ENCODE results near the gene NENF.

NENF gene

DNA sequence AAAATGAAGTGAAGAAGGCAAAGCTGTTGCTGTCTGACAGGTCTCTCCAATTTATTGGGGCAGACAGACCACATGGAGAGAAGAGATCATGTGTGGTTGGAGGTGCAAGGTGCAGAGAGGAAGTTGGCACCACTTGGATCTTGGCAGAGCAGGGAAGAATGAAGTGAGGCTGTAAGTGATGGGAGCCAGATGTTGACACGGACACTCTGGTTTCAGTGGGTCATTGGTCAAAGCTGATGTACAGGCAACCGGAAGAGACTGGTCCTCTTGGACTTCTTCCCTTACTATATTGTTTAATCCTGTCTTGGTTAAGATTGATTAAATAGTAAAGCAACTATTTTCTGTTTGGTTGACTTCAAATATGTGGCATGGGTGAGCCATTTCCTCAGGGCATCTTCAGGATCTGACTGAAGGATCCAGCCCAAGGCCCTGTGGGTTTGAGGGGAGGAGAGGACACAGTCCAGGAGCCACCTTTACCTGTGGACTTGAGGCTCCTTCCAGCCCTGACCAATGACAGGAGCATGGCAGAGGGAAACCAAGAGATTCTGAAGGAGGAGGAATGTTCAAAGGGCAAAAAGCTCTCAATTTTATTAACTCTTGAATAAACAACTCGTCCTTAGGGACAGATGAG, 49.4 kb downstream of the NENF start:
- no peak for DNase-seq (ENCODE audit: low read depth)

DNA sequence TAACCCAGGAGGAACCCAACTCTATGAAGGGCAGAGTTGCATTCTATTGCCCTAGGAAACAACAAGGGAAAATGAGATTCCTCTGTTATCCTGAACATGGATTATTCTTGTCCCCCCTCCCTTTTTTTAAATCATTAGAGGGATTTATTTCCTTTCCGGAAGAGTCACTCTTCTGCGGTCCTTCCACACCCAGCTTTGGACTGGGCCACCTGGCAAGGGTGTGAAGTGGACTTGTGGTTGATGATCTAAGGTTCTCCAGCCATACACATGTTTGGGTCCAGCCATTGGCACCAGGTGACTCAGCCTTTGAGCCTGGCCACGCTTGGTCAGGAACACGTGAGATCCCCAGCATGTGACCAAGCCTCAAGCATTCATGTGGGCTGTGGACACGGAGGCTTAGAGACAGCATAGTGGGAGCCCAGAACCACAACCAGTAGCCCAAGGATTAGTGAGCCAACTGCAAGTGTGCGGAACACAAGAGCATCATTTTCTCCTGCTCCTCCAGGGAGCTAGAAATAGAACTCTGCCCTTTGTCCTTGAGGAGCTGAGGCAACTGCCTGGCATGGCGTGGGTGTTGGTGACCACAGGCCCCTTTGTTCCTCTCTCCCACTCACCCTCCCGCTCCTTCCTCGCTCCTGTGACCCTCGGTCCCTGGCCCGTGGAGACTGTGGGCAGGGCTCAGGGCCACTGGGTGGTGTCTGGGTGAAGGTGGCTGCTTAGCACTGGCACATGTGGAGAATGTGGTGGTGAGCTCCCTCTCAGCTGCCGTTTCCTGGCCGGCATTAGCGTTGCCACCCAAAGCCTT, 50.1 kb downstream of the NENF start:
- no peak for DNase-seq (ENCODE audit: low read depth)

DNA sequence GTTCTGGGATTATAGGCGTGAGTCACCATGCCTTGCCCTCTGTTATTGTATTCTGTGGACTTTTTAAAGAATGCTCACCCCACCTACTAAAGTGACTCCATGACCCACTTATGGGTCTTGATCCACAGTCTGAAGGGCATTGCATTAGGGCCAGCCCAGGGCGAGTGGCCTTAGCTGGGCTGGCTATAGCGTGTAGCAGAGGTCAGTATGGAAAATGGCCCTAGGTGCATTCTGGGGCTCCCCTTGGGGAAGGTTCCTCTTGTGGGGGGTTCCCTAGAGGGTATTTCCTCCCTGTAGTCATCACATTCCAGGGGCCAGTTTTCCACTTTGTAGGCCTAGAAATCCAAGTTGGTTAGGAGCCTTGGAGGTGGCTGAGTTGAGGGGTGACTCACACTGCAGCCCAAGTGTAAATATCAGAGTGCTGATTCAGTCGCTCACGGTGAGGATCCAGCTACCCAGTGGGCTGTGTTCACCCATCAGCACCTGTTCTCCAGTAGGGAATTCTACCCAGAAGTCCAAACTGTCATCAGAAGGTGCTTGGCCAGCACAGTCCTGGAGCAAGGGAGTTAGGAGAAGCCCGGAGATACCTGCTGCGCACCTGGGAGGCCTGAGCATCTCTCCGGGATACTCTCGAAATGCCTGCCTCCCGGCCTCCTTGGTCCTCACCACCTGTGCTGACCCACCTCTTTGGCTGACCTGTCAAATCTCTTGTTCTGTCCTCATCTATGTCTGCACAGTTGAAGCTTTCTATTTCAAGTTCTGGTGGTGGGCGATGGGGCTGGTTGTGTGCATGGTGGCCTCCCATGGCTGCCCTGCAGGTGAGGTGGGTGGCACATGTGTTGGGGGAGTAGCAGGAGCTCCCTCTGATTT, 52.2 kb downstream of the NENF start:
- DNase-seq (ENCODE audit: low read depth): no peak

DNA sequence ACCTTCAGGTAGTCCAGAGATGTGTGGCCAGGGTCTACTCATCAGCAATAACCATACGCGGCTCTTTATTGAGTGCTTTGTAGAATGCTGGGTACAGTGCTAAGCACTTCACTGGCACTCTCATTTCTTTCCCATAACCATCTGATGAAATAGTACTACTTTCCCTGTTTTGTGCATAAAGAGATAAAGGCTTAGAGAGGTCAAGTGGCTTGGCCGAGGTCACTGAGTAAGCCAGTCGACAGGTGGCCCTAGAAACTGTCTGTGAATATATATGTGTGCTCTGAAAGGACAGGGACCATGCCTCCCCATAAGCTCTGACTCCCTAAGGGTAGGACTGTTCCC, 52.8 kb downstream of the NENF start:
- no peak for DNase-seq (ENCODE audit: low read depth)

DNA sequence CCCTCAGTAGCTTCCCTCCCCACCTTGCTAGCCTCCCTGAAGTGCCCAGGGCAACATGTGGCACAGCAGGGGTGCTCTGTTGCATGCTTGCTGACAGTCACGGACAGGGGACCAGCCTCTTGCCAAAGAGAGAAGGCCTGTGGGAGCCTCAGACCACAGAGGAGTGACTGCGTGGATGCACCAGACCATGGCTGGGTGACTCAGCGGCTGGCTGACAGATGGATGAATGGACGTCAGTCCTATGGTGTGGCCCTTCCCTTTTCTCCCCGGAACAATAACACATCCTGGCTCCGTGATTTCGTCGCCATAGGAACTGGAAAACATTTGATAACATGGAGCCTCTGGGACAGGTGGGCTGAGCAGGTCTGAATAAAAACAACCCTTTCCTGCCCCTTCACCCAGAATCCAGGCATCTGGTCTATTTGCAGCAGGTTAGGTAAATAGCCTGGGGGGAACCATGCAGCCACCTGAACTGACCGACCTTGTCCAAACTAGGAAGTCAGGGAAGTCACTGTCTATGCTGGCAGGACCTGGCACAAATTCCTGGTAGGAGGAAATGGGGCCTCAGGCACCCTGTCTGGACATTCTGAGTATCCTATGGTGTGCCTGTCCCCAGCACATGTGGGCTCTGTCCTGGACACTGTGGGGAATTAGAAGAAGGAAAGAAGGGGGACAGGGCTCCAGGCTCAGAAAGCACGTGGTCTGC, 53.3 kb downstream of the NENF start:
- DNase-seq (ENCODE audit: low read depth): no peak

DNA sequence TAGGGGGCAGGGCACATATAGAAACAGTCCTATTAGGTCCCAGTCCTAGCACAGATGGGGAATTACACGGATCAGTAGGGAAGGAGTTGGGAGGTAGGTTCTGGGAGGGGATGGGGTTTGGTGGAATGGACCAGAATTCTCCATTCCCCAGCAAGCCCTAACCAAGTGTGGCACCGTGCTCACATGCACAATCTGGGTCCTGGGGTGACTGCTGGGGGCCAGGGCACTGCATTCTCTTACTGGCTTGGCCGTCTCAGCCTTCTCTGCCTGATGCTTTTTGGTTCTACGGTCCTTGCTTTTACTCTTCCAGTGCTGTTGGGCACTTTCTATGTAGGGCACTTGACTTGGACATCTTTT, 53.9 kb downstream of the NENF start:
- no peak for DNase-seq (ENCODE audit: low read depth)

DNA sequence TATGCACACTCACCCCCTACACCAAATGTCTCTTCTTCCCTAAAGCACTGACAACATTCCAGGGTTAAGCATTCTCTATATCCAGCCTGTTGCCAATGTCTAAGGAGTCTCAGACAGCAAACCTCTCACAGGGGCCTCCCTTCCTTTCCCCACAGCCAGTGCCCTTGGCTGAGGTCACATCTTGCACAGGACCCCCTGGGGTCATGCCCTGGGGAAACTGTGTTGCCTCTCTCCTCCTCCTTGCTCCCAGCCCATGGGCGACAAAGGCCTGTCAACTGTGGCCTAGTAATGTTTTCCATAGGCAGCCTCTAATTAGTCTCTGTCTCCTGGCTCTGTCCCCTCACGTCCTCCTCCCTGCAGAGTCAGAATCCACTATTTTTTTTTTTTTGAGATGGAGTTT, 54.6 kb downstream of the NENF start:
- no peak for DNase-seq (ENCODE audit: low read depth)

DNA sequence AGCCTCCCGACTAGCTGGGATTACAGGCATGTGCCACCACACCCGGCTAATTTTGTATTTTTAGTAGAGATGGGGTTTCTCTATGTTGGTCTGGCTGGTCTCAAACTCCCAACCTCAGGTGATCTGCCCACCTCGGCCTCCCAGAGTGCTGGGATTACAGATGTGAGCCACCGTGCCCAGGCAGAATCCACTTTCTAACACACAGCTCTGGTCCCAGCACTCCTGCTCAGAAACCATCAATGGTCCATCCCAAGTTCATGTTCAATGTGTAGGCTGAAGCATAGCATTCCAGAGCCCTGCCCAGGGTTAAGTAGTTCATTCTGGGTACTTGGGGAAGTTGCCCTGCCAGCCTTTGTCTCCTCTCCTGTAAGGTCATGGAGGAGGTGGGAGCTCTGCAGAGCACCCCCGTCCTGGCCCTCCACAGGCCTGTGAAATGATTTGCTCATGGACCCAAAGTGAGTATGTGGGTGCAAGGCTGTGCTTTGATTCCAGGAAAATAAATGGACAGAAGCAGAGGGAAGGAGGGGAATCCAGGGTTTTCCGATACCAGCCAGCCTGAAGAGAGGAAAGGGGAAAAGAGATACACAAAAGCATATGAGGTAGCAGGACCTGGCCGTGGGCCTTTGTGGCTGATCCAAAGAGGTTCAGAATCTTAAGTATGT, 55.2 kb downstream of the NENF start:
- DNase-seq (ENCODE audit: low read depth): no peak

DNA sequence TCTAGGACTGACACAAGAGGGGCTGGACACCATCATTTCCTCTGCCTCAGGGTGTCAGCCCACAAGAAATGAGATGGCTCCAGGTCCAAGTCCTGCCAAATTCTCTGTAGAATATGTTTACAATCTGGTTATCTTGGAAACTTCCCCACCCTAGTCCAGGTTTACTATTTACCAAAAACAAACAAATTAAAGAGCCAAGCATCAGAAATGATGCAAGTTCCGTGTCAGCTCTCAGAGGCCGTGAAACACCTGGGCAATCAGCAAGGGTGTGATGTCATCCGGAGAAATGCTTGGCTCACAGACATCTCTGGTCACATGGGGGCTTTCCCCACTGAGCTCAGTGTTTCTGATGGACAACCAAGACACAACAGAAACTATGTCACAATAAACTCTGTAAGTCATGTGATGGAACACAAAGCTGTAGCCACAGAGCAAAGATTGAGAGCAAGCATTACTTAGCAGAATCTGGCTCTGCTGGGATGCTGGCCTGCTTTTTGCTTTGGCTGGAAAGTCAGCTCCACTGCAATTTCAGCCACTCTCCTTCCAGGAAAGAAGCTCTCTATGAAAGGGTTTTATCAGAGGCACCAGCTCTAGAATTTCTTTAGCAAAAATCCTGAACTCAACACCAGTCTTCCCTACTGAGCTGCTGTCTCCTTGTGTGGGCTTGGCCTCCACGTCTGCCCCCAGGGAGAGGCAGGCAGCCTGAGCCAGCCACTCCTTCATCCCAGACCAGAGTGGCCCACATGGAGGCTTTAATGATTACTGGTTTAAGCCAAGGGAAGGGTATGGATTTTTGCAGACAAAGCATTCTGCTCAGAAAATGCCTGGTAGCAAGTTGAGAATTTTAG, 55.9 kb downstream of the NENF start:
- DNase-seq (ENCODE audit: low read depth): no peak

DNA sequence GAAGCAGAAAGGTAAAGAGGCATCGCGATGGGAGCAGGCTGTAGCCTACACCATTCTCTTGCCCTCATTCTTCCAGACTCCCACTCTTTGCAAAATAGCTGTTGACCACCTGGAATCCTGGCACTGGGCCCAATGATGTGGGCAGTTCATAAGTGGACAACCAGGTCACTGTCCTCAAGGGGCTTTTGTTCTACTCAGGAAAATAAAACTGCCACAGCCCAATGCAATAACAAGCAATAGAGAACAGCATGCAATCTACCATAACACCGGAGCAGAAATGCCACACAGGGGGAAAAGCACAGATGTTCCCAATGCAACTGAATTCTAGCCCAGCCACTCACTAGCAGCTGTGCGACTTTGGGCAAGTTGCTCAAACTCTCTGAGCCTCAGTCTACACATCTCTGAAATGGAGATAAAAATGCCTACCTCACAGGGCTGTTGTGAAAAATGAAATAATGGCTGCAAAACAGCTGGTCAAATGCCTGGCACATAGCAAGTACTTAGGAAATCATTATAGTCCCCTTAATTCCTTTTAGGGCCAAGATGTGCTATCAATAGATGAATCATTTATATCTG, 56.7 kb downstream of the NENF start:
- DNase-seq (ENCODE audit: low read depth): no peak

DNA sequence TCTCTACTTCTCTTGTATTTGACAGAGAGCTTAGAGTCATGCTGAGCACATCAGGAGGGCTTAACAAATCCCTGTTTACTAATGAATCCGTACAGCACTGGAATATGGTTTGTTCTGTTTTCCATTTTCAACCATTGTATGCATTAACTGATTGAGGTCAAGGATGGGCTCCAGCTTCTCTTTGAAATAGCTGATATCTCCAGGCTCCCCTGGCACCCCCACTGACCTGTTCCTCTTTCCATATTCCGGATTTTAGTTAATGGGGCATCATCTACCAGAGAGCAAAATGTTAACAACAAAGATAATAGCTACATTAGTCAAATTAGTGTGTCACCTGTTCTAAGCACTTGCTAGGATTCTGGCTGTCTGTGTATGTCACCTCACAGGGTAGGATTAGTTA, 57.6 kb downstream of the NENF start:
- DNase-seq (ENCODE audit: low read depth): no peak

DNA sequence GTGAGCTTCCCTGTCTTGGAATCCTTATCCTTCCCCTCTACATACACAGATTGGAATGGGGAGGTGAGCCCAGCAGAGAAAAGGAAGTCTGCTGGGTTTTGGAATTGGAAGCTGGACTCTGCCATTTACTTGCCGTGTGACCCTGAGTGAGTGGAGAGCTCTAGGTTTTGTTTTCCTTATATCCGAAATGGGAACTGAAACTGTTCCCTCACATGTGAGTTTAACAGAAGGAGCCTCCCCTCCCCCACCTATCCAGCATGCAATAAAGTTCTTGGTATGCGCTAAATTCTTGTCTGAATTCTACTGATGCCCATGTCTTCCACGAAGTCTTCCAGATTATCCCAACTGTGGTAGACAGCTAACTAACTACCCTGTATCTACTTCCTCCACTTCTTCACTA, 58.7 kb downstream of the NENF start:
- no peak for DNase-seq (ENCODE audit: low read depth)
